Right lobe of liver (tissue), 6 donors: ENCODE measurements around the gene SPAG7. TPM values are rescaled to one million over a fixed set of nuclear protein-coding genes. Genes with fewer than 3 reads are reported as not detected.

Source experiments
- ATAC-seq, 4 donors: fragments of 200-7000 bp; cut with Tn5 transposase; one replicate each; pipeline ENCODE4 v1.9.1; 2020; ENCODE audit warnings: mild to moderate bottlenecking in 4 of 4, moderate library complexity in 4 of 4
- DNase-seq, 3 donors: peaks; one replicate each; pipeline ENCODE4 v3.0.0-alpha.2; 2020
- H3K27ac ChIP-seq, 3 donors: fragments of 200-600 bp; one replicate each; pipeline ENCODE4 v1.8.0; 2022
- H3K27me3 ChIP-seq, 2 donors: fragments of 200-600 bp; one replicate each; pipeline ENCODE4 v1.8.0; 2022
- H3K36me3 ChIP-seq, 4 donors: fragments of 200-600 bp; sonication (generic) in 1 of 4; one replicate each; pipeline versions ENCODE4 v1.5.1 to v1.8.0; 2017 to 2022; ENCODE audit warnings: control low read depth in 1 of 4
- H3K4me1 ChIP-seq, 4 donors: fragments of 200-600 bp; sonication (generic) in 1 of 4; one replicate each; pipeline versions ENCODE4 v1.5.1 to v1.8.0; 2017 to 2022; ENCODE audit warnings: control low read depth in 1 of 4
- H3K4me3 ChIP-seq, 3 donors: fragments of 200-600 bp; one replicate each; pipeline ENCODE4 v1.8.0; 2022
- H3K9me3 ChIP-seq, 4 donors: fragments of 200-600 bp; sonication (generic) in 1 of 4; one replicate each; pipeline versions ENCODE4 v1.5.1 to v1.8.0; 2017 to 2022; ENCODE audit warnings: control low read depth in 1 of 4
- CTCF ChIP-seq, 4 donors: fragments of 200-600 bp in 3 of 4; fragments of 450-650 bp in 1 of 4; IDR thresholded peaks; one replicate each; pipeline versions ENCODE4 v1.5.1 to v1.8.0; 2016 to 2022; ENCODE audit warnings: antibody characterized with exemption in 4 of 4, mild to moderate bottlenecking in 2 of 4
- POLR2A ChIP-seq: fragments of 450-650 bp; IDR thresholded peaks from one replicate; pipeline ENCODE4 v1.6.1; 2017; ENCODE audit warnings: antibody characterized with exemption, mild to moderate bottlenecking
- WGBS: methylation state at CpG from one replicate; pipeline ENCODE4 v1.1.6; 2018; ENCODE audit warnings: low coverage, low lambda C conversion rate; ENCODE audit not compliant: insufficient coverage; ENCODE audit errors: missing lambda C conversion rate; 5-methylcytosine and 5-hydroxymethylcytosine counted together
- intact Hi-C, 2 donors: fragments of 100-400 bp; cut with DNase I; formaldehyde crosslinking; loops; one replicate each; pipeline versions ENCODE4 v1.11.2 to v1.14.1; 2022
- total RNA-seq, 6 experiments: library from RNA; depleted of rRNA in 2 of 6; stranded (reverse); fragments of >200 nt in 2 of 6; fragmentation: NEBNext Ultra II Directional in 3 of 6; extraction: Animal tissue kit (Norgen Biotek cat#: 25700) in 3 of 6; gene quantifications; one replicate each; pipeline versions ENCODE4 v1.1.0 to v1.2.4, GENCODE V29; 2016 to 2023
- donor health status: DM: no; HTN: yes; CAD: no.
- donor health status: DM: no; HTN: no; CAD: no.
- donor health status: DM: no; HTN: no; CAD: no.
- donor health status: DM: no; HTN: yes; CAD: no.
- donor health status: DM: no; HTN: yes; CAD: no.

Gene SPAG7
- total RNA-seq, 6 experiments from 2014 or later, result 22.3 to 33.9 (median 26.4) TPM

DNA sequence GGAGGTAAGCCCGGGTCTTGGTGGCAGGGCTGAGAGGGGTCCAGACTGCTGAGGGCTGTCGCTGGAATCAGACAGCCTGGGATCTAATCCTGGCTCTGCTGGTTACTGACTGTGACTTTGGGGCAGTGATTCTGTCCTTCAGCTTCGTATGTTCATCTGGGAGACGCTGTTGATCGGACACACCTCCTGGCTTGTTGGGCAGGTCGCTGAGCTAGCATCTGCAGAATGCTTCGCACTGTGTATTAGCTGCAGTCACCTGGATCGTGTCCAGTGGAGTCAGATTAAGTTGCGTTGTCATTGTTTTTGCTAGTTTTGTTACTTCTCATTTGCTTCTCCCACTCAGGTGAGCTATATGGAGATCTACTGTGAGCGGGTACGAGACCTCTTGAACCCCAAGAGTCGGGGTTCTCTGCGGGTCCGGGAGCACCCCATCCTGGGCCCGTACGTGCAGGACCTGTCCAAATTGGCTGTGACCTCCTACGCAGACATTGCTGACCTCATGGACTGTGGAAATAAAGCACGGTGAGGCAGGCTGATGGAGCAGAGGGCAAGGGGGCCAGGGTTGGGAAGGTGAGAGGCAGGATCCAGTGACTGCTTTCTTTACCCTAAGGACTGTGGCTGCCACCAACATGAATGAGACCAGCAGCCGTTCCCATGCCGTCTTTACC lies 34.6 kb upstream of the SPAG7 start:
- 90% methylated on average over 11 of the region's 20 CpGs for WGBS
- intact Hi-C loops, result no loop called here
- Histone ChIP-seq H3K36me3 (peaks cover 7 to 66% (median 38%) of the 10 kb centered on the region in 4 donors), H3K27ac (no peak overlapping the region), H3K9me3 (no peaks in the 10 kb centered on the region), H3K4me3 (no peak overlapping the region), H3K4me1 (peaks cover 0 to 14% (median 6%) of the 10 kb centered on the region in 4 donors), H3K27me3 (no peaks in the 10 kb centered on the region)
- DNase-seq, result no peak
- TF ChIP-seq POLR2A (no peak), CTCF (IDR thresholded peaks at IDR 0.05) (no peak)
- no peak for ATAC-seq

DNA sequence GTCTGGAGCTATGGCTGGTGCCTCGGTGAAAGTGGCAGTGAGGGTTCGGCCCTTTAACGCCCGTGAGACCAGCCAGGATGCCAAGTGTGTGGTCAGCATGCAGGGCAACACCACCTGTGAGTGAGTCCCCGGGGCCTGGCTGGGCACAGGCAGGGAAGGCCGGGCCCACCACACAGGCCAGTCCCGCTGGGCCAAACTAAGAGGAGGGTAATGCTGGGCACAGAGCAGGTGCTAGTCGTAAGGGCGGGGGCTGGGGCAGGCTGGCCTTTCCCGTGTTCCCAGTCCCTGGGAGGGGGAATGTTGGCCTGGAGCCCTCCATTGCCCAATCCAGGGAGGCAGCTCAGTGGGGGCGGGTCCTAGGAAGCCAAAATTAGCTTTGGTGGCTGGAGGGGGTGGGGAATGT lies 32.6 kb upstream of the SPAG7 start:
- Histone ChIP-seq H3K4me1 (peaks cover 0 to 14% (median 6%) of the 10 kb centered on the region in 4 donors), H3K27me3 (no peaks in the 10 kb centered on the region), H3K9me3 (no peaks in the 10 kb centered on the region), H3K36me3 (peaks cover 7 to 46% (median 25%) of the 10 kb centered on the region in 4 donors), H3K4me3 (peak overlapping the region; percentile 95 to 99 (median 96)), H3K27ac (peak overlapping the region in 2 of 3 donors; percentile 23 to 84)
- ATAC-seq (peak; percentile 21 to 48 (median 38)), DNase-seq (peak; percentile 78 to 87 (median 85))
- intact Hi-C loops, result no loop called here
- 20% methylated on average over 1 of the region's 11 CpGs for WGBS
- TF ChIP-seq CTCF (IDR thresholded peaks at IDR 0.05) (no peak), POLR2A (no peak)

GRCh38 chr17:4999430-5000093 lies 31.9 kb upstream of the SPAG7 start:
- TF ChIP-seq POLR2A (no peak), CTCF (IDR thresholded peaks at IDR 0.05) (no peak)
- Histone ChIP-seq H3K27ac (peak overlapping the region in 2 of 3 donors; percentile 23 to 84), H3K4me3 (peak overlapping the region; percentile 95 to 99 (median 96)), H3K36me3 (peaks cover 4 to 39% (median 20%) of the 10 kb centered on the region in 4 donors), H3K9me3 (no peaks in the 10 kb centered on the region), H3K4me1 (peaks cover 0 to 14% (median 6%) of the 10 kb centered on the region in 4 donors), H3K27me3 (no peaks in the 10 kb centered on the region)
- DNase-seq (no peak), ATAC-seq (no peak)
- intact Hi-C loops, result no loop called here
- WGBS, result 53% methylated on average over 12 of the region's 12 CpGs

GRCh38 chr17:4998732-4999429 lies 31.3 kb upstream of the SPAG7 start:
- intact Hi-C loops, result no loop called here
- peak; percentile 47 to 79 (median 73) for DNase-seq
- H3K4me3 ChIP-seq, result peak overlapping the region; percentile 95 to 99 (median 96)
- peak; percentile 28 for TF ChIP-seq POLR2A
- TF ChIP-seq CTCF (IDR thresholded peaks at IDR 0.05), result no peak
- peaks cover 4 to 32% (median 16%) of the 10 kb centered on the region in 4 donors for H3K36me3 ChIP-seq
- H3K9me3 ChIP-seq, result no peaks in the 10 kb centered on the region
- H3K27ac ChIP-seq, result peak overlapping the region; percentile 23 to 84 (median 72)
- peaks cover 0 to 14% (median 6%) of the 10 kb centered on the region in 4 donors for H3K4me1 ChIP-seq
- no peaks in the 10 kb centered on the region for H3K27me3 ChIP-seq
- peak; percentile 39 to 61 (median 45) for ATAC-seq
- 5% methylated on average over 8 of the region's 14 CpGs for WGBS
